Hepatocyte (in vitro differentiated cells): ENCODE results near the gene MYH6.

ENCODE experiments used
- CTCF ChIP-seq: fragments of 200-600 bp; sonication (generic); IDR thresholded peaks from 2 replicates; pipeline ENCODE4 v1.5.1; 2016; ENCODE audit warnings: antibody characterized with exemption, mild to moderate bottlenecking; ENCODE audit not compliant: poor library complexity
- EZH2 ChIP-seq: fragments of 200-600 bp; sonication (generic); IDR thresholded peaks from 2 replicates; pipeline ENCODE4 v1.6.1; 2016; ENCODE audit warnings: antibody characterized with exemption, mild to moderate bottlenecking, borderline replicate concordance

GRCh38 chr14:23411563-23412525 is 3.8 kb upstream of the MYH6 start:
- no peak for TF ChIP-seq CTCF
- TF ChIP-seq EZH2, result no peak
